Measurements from ENCODE around the gene WLS.

DNA sequence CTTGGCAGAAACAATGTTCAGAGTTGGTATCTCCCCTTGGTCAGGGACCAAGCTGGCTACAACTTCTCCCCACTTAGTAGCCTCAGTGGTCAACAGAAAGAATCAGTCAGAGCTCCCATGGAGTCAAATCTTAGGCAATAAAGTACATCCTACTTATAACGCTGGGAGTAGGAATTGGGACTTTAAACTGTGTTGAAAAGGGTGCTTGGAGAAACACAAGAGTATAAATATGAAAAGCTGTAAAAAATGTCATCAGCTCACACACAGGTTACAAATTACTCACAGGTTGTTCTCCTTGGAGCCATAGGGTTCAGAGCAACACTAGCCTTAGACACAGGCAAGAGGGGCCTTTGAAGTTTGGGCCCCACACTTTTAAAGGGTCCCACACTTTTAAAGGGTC is 67.4 kb downstream of the WLS start:
- TF ChIP-seq CTCF (conservative IDR thresholded peaks at IDR 0.05) (no peak), EZH2 (IDR thresholded peaks at IDR 0.05; ENCODE audit: low read depth) (no peak)
